Fibroblast of skin of scalp (primary cell): ENCODE measurements around the gene CLCN3.
A peak's percentile ranks its signal among the peaks of the same experiment; 100 is the strongest.
"Not testable (repeated sequence)": the region's sequence is repeated elsewhere in the genome, so short reads cannot be mapped to it uniquely, and the experiment has no call there.

Experiments
- DNase-seq: peaks from one replicate; pipeline ENCODE4 v3.0.0-alpha.2; 2013

The CLCN3 gene

DNA sequence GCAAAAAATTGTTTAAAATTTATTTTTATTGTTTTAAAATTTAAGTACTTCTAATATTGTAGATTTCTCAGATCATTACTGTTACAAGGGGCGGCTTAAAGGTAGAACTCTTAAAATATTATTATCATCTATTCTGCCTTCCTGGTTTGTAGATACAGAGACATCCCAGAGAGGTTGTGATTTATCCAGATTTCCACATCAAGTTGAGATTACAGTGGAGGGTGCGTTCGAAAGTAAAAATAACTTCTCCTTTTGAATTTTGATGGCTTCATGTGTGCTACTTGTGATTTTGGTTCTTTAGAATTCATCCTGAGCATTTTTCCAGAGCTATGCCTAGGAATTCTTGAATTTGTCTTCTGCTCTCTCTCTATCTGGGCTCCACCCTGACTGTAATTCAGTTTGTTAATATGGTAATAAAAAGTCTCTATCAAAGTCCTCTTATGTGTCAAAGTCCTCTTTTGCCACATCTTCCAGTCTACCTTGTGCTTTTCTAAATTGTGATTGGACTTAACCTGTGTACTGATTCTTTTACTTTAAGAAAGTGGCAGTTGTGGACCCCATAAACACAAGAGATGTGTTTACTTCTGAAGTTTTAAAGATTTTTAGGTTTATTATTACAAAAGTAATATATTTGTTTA lies 37.2 kb downstream of the CLCN3 start:
- no peak for DNase-seq

DNA sequence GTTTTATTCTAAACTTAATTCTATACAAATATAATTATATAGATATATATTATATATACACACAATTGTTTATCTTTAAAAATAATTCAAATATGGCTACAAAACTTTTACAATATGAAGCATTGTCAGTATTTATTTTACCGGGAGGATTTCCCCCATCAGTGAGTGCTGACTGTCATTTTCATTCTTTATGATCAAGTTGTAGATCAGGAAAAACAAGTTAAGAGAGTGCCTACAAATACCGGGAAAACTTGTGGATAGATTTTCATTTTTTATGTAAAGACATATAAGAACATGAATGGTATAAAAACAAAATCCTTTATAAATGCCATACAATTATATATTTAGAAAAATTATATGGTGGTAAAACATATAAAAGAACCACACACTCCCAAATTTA lies 37.8 kb downstream of the CLCN3 start:
- no peak for DNase-seq

DNA sequence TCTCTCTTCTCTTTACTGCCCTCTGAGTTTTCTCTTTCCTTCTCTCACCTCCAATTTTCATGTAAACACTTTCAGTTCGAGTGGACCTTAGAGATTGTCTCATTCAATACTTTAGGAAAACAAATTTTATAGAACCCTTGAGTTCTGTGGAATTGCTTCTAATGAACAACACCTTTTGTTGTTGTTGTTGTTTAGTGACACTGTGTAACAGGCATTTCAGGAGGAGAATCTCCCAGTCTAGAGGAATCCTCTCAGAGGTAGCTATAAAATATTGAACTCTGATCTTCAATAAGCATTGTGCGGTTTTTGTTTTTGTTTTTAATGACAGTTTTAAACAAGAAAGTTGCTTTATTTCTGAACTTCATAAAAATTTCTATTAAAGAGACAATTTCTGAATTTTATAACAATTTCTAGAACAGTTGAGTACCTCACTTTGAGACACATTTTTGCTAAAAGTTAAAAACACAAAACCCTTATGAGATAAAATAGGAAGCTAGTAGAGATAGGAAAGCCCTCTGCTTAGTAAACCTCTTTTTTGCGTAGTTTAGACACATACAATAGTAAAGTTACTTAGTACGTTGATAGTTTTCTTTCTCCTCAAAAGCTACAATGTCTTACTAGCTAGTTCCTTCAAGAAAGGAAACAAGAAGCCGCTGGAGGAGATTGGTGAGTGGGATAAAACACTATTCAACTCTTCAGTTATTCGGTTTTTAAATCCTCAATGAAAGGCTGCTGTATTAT lies 38.8 kb downstream of the CLCN3 start:
- DNase-seq, result no peak

DNA sequence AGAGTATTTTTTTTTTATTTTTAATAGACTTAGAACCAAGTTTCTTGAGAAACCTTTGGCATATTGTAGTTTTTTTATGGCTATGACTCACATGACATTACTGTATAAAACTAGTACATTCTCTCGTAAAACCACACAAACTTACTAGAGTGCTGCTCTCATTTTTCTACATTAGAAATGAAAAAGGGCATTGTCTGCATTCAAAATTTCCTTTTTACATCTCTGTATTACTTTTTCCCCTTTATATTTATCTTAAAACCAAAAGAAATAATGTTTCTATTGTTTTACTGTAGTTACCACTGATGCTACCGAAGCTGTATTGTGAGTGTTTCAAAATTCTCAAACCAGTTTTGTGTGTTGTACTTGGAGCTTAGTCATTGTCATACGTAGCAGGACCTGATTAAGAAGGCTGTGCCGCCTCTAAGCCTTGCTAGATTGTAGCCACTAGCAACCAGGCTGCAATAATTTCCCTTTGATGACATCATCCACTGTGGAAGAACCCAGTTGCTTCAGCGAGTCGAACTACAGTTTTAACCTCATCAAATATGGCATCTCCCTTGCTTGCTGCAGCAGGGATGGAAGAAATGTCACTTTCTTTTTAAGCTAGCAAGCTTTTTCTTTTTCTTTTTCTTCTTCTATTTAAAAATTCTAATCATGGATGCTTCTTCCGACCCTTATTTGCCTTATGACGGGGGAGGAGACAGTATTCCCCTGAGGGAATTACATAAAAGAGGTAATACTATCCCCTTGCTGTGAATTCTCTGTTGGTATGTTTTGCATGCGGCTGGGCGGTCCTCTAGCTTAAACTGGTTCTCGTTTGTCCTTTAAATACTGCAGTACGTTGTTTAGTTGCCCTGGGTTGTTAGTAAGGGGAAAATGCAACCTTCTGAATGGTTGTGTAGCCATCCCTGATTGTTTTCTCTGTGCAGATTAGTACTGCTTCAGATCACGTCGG lies 39.6 kb downstream of the CLCN3 start:
- peak; percentile 97 for DNase-seq

DNA sequence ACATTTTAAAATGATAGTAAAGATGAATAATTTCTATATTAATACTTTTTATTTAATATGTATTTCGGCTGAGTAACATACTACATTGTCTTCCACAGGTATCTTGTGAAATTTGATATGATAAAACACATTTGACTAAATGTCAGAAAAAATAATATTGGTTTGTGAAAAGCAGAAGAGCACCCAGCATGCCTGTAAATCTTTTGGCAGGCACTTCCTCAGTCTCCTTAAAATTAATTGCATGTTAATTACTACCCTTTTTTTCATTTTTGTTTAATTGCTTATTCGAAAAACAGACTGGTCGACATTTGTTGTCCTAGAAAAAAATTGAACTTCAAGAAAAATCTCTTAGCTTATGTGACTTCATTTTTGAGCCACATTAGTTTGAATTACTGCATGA lies 40.6 kb downstream of the CLCN3 start:
- no peak for DNase-seq

DNA sequence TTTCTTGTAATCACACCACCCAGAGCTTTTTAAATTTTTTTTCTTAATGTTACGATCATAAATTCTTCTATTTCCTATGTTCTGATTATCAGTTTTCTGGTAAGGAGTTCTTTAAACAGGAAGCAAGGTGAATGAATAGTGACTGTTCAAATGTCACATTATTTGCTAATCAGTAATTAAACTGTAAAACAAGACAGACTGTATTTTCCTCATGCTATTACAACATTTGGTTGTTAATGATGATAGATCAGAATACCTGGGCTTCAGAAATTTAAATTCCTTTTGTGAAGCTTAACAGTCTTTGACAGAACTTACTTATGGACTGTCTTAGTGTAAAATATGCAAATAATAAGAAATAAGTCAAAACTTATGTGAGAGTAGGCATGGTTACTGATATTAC lies 41.4 kb downstream of the CLCN3 start:
- no peak for DNase-seq

DNA sequence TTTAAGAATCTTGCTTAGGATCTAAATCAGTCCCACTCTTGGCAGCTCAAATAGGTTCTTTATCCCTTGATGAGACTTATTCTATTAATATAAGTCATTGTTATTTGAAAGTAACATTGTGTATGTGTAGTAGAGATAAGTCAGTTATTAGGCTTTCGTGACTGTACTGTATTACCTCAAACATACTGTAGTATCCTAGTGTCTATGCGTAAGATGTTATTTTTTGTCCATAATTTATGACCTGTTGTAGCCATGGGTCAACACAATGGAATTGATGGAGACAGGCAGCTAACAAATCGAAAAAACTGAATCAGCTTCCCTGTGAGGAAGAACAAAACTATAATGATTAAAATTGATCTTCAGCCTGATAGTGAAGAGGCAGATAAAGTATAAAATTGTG lies 41.8 kb downstream of the CLCN3 start:
- no peak for DNase-seq

DNA sequence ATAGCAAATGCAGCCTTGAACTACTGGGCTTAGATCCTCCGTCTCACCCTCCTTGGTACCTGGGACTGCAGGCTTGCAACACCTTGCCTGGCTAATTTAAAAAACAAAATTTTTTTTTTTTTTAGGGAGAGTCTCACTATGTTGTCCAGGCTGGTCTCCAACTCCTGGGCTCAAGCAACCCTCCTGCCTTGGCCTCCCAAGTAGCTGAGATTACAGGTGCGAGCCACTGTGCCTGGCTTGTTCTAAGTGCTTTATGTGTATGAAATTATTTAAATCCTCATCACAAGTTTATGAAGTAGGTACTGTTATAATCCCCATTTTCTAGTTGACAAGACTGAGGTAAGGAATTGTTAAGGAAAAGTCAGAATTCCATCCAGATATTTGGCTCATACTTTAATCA lies 43.0 kb downstream of the CLCN3 start:
- no peak for DNase-seq

DNA sequence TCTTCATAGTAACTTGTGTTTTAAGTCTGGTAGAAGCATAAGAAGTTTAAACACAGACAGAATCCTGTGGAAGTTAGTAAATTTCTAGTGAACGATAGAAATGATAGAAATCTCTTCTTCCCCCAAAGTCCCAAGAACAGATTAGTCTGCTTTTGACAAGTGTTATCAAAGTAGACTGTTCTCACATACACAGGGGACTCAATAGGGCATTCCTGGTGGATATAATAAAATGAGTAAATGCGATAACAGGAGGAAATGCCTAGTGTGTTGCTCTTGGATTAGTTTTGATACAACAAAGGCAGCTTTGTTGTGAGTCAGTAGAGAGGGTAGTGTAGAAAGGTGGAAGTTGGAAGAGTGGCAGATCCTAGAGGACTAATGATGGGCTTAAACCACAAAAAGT lies 43.5 kb downstream of the CLCN3 start:
- peak; percentile 13 for DNase-seq

DNA sequence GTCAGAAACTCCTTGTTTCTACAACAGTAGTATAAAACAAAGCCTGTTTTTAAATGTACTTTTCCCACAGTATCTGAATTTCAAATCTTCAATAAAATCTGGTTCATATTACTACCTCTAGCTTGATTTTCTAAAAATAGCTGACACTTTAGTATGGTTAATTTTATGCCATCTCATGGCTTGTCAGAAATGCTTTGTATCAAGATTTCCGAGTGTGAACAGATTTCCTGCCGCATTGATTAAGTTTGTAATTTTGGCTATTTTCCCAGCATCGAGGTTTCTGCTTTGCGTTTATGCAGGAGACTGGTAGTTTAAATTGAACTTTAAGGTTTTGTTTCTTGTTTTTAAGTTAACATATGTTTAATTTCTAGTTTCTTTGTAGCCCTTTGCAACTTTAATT lies 44.2 kb downstream of the CLCN3 start:
- peak; percentile 22 for DNase-seq

DNA sequence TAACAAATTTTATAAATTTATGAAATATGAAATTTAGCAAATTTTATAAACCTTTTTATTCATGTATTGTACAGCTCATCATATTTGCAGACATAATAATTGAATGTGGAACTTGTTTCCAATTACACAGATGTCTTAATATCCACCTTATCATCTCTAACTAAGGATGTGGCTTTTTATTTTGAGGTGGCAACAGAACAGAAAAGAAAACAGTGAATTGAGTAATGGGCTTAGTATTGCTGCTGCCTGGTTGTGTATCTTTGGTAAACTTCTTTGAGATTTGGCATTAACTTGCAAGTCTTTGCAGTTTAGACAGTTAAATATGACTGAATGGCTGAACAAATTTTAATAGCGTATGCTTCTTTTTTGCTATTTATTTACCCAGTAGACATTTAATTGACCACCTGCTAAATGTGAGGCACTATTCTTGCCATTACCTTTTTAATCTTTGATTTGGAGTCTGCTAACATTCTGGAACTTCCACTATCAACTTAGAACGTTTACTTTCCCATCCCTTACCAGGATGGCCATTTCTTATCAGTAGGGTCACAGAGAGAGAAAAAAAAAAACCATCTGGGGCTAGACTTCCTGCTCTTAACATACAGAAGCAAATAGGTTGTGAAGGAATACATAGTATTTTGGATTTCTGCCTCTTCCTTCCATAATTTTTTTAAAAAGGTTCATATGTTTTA lies 44.8 kb downstream of the CLCN3 start:
- no peak for DNase-seq

DNA sequence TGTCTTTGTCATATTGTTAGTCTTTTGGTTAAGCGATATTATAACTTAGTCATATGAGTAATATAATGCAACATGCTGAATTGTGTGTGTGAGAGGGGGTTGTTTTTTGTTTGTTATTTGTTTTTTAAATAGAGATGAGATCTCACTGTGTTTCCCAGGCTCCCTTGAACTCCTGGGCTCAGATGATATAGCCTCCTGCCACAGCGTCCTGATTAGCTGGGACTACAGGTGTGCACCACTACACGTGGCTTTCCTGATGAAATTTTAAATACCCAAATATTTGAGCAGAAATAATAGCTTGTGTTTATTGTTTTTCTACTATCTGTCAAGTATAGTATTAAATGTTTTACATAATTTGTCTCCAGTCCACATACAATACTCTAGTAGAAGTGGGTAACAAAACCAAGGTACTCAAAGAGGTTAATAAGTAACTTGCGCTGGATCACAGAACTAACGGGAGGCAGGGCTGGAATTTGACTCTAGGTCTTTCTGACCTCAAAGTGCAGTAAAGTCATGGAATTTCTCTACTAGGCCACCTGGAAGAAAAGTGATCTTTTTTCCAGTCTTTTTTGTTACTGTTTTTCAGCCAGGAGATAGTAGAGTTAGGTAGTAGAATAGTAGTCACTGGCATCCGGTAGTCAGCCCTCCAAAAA lies 47.8 kb downstream of the CLCN3 start:
- no peak for DNase-seq

DNA sequence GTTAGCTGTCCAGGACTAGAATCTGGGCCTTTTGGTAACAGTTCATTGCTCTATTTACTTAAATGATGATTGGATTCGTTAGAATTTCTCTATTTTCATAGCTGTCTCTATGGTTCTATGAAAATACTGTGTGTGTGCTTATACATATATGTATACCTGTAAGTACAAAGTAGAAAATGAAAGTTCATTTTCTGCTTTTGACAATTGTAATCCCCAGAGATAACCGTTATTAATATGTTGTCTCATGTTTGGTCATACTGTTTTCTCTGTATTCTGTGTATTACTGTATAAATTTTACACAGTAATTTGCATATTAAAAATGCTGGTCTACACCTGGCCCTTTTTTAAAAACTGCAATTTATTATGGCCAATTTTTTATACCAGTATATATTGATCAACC lies 55.4 kb downstream of the CLCN3 start:
- DNase-seq, result no peak

DNA sequence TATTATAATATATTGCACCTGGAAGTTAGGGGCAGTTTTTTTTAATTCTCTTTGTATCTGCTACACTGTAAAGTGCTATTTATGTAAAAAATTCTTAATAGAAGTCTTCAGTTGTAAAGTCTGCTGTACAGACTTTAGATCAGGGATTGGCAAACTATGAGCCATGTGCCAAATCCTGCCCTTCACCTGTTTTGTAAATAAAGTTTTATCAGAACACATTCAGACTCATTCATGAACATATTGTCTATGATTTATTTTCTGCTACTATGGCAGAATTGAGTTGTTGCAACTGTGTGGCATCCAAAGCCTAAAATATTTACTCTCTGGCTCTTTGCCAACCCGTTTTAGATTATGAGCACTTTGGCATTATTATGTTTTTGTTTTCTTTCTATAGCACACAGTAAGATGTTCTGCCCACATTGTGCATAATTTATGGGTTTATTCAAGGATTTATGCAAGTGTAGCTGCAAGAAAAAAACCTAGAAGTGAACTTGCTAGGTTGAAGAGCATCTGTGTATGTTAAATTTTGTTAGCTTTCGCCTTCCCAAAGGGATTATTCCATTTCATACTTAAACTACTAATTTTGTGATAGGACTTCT lies 56.9 kb downstream of the CLCN3 start:
- no peak for DNase-seq

DNA sequence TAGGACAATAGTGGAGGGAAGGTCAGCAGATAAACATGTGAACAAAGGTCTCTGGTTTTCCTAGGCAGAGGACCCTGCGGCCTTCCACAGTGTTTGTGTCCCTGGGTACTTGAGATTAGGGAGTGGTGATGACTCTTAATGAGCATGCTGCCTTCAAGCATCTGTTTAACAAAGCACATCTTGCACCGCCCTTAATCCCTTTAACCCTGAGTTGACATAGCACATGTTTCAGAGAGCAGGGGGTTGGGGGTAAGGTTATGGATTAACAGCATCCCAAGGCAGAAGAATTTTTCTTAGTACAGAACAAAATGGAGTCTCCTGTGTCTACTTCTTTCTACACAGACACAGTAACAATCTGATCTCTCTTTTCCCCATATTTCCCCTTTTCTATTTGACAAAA lies 58.1 kb downstream of the CLCN3 start:
- DNase-seq, result not testable (repeated sequence)

DNA sequence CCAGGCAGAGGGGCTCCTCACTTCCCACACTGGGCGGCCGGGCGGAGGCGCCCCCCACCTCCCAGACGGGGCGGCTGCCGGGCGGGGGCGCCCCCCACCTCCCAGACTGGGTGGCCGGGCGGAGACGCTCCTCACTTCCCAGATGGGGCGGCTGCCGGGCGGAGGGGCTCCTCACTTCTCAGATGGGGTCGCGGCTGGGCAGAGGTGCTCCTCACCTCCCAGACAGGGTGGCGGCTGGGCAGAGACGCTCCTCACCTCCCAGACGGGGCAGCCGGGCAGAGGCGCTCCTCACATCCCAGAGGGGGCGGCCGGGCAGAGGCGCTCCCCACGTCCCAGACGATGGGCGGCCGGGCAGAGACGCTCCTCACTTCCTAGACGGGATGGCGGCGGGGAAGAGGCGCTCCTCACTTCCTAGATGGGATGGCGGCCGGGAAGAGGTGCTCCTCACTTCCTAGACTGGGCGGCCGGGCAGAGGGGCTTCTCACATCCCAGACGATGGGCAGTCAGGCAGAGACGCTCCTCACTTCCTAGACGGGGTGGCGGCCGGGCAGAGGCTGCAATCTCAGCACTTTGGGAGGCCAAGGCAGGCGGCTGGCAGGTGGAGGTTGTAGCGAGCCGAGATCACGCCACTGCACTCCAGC lies 58.7 kb downstream of the CLCN3 start:
- not testable (repeated sequence) for DNase-seq

DNA sequence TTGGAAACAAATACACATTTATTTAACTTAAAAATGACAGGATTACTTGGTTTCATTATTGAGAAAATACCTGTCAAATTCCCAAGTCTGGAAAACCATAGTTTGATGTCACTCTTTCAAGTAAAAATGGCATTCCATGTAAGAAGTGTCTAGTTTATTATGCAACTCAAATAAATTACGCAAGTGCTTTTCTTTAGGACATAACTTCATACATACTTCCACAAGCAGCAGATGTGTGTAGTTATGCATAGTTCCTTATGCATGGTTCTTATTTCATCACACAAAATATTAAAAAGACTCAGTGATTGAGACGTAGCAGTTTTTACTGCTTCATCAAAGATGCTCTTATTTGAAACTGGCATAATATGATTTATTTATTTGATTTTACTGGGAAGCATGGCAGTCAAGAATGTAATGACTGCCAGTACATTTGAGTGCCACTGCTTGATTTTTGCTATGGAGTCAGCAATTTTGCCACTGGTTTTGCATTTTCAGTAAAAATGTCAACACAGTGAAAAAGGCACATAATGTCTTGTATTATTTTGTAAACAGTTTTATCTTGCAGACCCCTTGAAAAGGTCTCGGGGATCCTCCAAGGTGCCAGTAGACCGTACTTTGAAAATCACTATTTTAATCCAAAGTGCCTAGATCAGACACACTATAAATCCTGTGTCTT lies 62.1 kb downstream of the CLCN3 start:
- peak; percentile 28 for DNase-seq

DNA sequence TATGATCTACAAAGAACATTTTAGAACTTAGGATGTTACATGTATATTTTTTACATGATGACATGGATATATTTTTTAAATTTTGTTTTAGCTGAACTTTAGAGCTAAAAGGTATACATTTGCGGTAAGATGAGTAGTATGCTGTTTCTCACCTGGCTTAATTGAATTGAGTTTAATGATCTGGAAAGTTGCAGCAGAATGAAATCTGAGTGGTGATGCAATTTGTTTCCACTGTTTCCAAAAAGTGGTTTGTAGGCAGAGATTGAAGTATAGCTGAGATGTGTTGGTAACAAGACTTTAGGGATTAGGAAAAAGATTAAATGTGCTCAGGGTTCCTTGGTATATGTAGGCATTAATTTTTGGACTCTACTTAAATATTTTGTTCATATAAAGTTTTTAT lies 69.3 kb downstream of the CLCN3 start:
- no peak for DNase-seq

DNA sequence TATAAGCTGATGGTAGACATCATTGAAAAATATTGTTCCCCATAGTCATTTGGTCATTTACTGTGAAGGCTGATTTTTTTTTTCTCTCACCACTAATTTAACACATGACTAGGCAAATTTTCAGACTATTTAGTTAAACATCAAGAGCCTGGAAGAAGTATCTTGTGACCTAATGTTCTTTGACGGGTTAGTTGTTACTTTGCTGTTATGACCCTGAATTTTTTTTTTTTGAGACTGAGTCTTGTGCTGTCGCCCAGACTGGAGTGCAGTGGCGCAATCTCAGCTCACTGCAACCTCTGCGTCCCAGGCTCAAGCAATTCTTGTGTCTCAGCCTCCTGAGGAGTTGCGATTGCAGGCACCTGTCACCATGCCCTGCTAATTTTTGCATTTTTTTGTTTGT lies 70.4 kb downstream of the CLCN3 start:
- no peak for DNase-seq

DNA sequence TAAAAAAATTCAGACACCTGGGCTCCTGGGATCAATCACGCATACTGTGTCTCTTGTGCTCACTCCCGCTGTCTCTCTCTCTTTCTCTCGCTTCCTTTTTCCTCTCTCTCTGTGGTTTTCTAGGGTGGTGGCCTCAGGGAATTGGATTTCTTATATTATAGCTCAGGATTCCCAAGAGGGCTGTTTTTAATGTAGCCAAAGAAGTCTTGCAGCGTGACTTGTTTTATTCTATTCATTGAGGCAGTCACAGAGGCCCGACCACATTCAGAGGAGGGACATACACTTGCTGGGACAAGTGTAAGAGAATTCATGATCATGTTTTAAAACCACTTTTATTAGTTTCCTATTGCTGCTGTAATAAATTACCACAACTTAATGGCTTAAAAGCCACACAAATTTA lies 78.0 kb downstream of the CLCN3 start:
- DNase-seq, result no peak
